HCT116 (cell line): ENCODE measurements around the gene NEK11. TPM values are rescaled to one million over a fixed set of nuclear protein-coding genes. Genes with fewer than 3 reads are reported as not detected.

Source experiments
- ATAC-seq: fragments of 200-7000 bp; cut with Tn5 transposase; 2 replicates; pipeline ENCODE4 v1.9.1; 2020; ENCODE audit warnings: mild to moderate bottlenecking, moderate library complexity
- BruUV-seq: library from RNA; stranded (reverse); fragments of 400-500 nt; replicated peaks from 2 replicates; lab custom pipeline; 2021; lab: Mats Ljungman, UMichigan
- CTCF ChIA-PET: fragments of 300-600 bp; sonication (Branson Sonifier 250); formaldehyde crosslinking; loops from one replicate; lab custom pipeline; 2021; ENCODE audit warnings: antibody characterized with exemption; lab: Charles Lee
- POLR2A ChIA-PET: fragments of 300-600, 350-600 bp; sonication (Branson Sonifier 250); formaldehyde crosslinking; loops from one replicate; lab custom pipeline; 2021; ENCODE audit warnings: antibody characterized with exemption; lab: Charles Lee
- RAD21 ChIA-PET, 2 experiments: fragments of 300-600 bp; sonication (Branson Sonifier 250); formaldehyde crosslinking; loops; one replicate each; lab custom pipeline; 2023; ENCODE audit warnings: low total read pairs in 2 of 2; ENCODE audit not compliant: uncharacterized antibody in 2 of 2, unreplicated experiment in 2 of 2, low non-redundant PET in 1 of 2; lab: Charles Lee
- DNase-seq: peaks from one replicate; pipeline ENCODE4 v3.0.0-alpha.2; 2010; ENCODE audit warnings: low read depth, low spot score
- H2AFZ ChIP-seq: fragments of 200-600 bp; shearing (Covaris generic), sonication (generic); 2 replicates; pipeline ENCODE4 v1.6.1; 2017; ENCODE audit warnings: low read depth, mixed run types, mixed read lengths, antibody characterized with exemption, low read length; ENCODE audit not compliant: poor library complexity, severe bottlenecking
- H3K27ac ChIP-seq: 2 replicates; pipeline ENCODE4 v1.5.1; 2012; ENCODE audit warnings: low read depth, low read length
- H3K27me3 ChIP-seq: fragments of 200-600 bp; sonication (generic); 2 replicates; pipeline ENCODE4 v1.6.1; 2016; ENCODE audit warnings: mixed run types, low read length, mixed read lengths; ENCODE audit not compliant: insufficient read depth
- H3K36me3 ChIP-seq, 2 experiments: fragments of 200-500 bp in 1 of 2; fragments of 200-600 bp in 1 of 2; sonication (Bioruptor generic) in 1 of 2; sonication (generic) in 1 of 2; 2 replicates each; pipeline versions ENCODE4 v1.5.1 to v1.6.1; 2014 to 2016; ENCODE audit warnings: low read length in 2 of 2, inconsistent platforms in 1 of 2, mixed read lengths in 1 of 2, mixed run types in 1 of 2; ENCODE audit not compliant: insufficient read depth in 2 of 2, control insufficient read depth in 1 of 2
- H3K4me1 ChIP-seq, 2 experiments: fragments of 200-600 bp in 1 of 2; sonication (generic) in 1 of 2; 2 replicates each; pipeline versions ENCODE4 v1.5.1 to v1.6.1; 2012 to 2017; ENCODE audit warnings: low read length in 2 of 2, inconsistent platforms in 1 of 2, mild to moderate bottlenecking in 1 of 2, mixed read lengths in 1 of 2, mixed run types in 1 of 2, moderate library complexity in 1 of 2; ENCODE audit not compliant: insufficient read depth in 2 of 2, control insufficient read depth in 1 of 2
- H3K4me2 ChIP-seq: fragments of 200-600 bp; sonication (generic); 2 replicates; pipeline ENCODE4 v1.6.1; 2017; ENCODE audit warnings: mixed run types, low read length, mixed read lengths
- H3K4me3 ChIP-seq, 2 experiments: fragments of 200-600 bp in 1 of 2; sonication (generic) in 1 of 2; replicated peaks in 1 of 2; 2 replicates each; pipeline ENCODE4 v1.5.1; 2011 to 2016; ENCODE audit warnings: low read length in 2 of 2, control low read depth in 1 of 2, low read depth in 1 of 2, mild to moderate bottlenecking in 1 of 2, mixed read lengths in 1 of 2, mixed run types in 1 of 2
- H3K79me2 ChIP-seq: fragments of 200-600 bp; sonication (generic); 2 replicates; pipeline ENCODE4 v1.6.1; 2017; ENCODE audit warnings: mild to moderate bottlenecking, mixed run types, low read length, moderate library complexity, mixed read lengths; ENCODE audit not compliant: insufficient read depth
- H3K9ac ChIP-seq: fragments of 200-600 bp; sonication (generic); 2 replicates; pipeline ENCODE4 v1.6.1; 2016; ENCODE audit warnings: low read length, mixed read lengths
- H3K9me2 ChIP-seq: fragments of 200-600 bp; sonication (generic), shearing (Covaris generic); 2 replicates; pipeline ENCODE4 v1.6.1; 2017; ENCODE audit warnings: mixed run types, mild to moderate bottlenecking, moderate library complexity; ENCODE audit not compliant: insufficient read depth
- H3K9me3 ChIP-seq, 2 experiments: fragments of 200-500 bp in 1 of 2; fragments of 200-600 bp in 1 of 2; sonication (Bioruptor generic) in 1 of 2; sonication (generic) in 1 of 2; 2 replicates each; pipeline ENCODE4 v1.6.1; 2014 to 2017; ENCODE audit warnings: low read length in 2 of 2, mixed read lengths in 2 of 2, inconsistent platforms in 1 of 2, low read depth in 1 of 2, mild to moderate bottlenecking in 1 of 2, mixed run types in 1 of 2, moderate library complexity in 1 of 2; ENCODE audit not compliant: control insufficient read depth in 1 of 2, insufficient read depth in 1 of 2
- H4K20me1 ChIP-seq: fragments of 200-600 bp; sonication (generic), shearing (Covaris generic); 2 replicates; pipeline ENCODE4 v1.6.1; 2017; ENCODE audit warnings: mixed run types, mild to moderate bottlenecking, moderate library complexity; ENCODE audit not compliant: insufficient read depth
- CEBPB ChIP-seq: IDR thresholded peaks from 2 replicates; pipeline ENCODE4 v1.6.1; 2012; ENCODE audit warnings: low read depth
- EGR1 ChIP-seq: IDR thresholded peaks from 2 replicates; pipeline ENCODE4 v1.6.1; 2012; ENCODE audit warnings: low read depth
- EZH2 ChIP-seq: fragments of 200-600 bp; sonication (generic); IDR thresholded peaks from 2 replicates; pipeline ENCODE4 v1.6.1; 2017; ENCODE audit warnings: antibody characterized with exemption, mixed run types
- EZH2phosphoT487 ChIP-seq: fragments of 200-600 bp; IDR thresholded peaks from 2 replicates; pipeline ENCODE4 v1.6.1; 2018; ENCODE audit warnings: antibody characterized with exemption, borderline replicate concordance
- POLR2A ChIP-seq: IDR thresholded peaks from 2 replicates; pipeline ENCODE4 v1.7.0; 2011; ENCODE audit warnings: borderline replicate concordance; ENCODE audit not compliant: insufficient read depth, insufficient read length; ENCODE audit errors: extremely low read depth
- SIN3A ChIP-seq: IDR thresholded peaks from 2 replicates; pipeline ENCODE4 v1.6.1; 2012; ENCODE audit warnings: low read depth
- TCF7L2 ChIP-seq: IDR thresholded peaks from 2 replicates; pipeline ENCODE4 v1.7.0; 2011; ENCODE audit warnings: borderline replicate concordance, inconsistent platforms; ENCODE audit not compliant: insufficient read depth, insufficient read length; ENCODE audit errors: extremely low read depth
- ZBTB33 ChIP-seq: IDR thresholded peaks from 2 replicates; pipeline ENCODE4 v1.6.1; 2011; ENCODE audit warnings: mild to moderate bottlenecking, low read length, moderate library complexity; ENCODE audit not compliant: insufficient replicate concordance; ENCODE audit errors: extremely low read depth
- ZFX ChIP-seq: fragments of 450-650 bp; IDR thresholded peaks from 2 replicates; pipeline ENCODE4 v1.6.1; 2017
- ZNF274 ChIP-seq: fragments of 200-500 bp; sonication (Bioruptor generic); IDR thresholded peaks from 2 replicates; pipeline ENCODE4 v1.6.1; 2014; ENCODE audit warnings: mild to moderate bottlenecking, low read depth, low read length, inconsistent platforms
- intact Hi-C: fragments of 100-400 bp; cut with micrococcal nuclease; formaldehyde crosslinking; loops from 2 replicates; pipeline ENCODE4 v1.10.0; 2022
- total RNA-seq: library from RNA; stranded (reverse); gene quantifications from one replicate; pipeline ENCODE4 v1.2.1, GENCODE V29; 2021; ENCODE audit not compliant: unreplicated experiment

The NEK11 gene
- total RNA-seq, 1 experiment from 2014 or later = 3.1 TPM

GRCh38 chr3:131223373-131224289 is 197.0 kb downstream of the NEK11 start:
- Histone ChIP-seq H3K4me3 (no peak overlapping the region), H3K9me2 (no peaks in the 10 kb centered on the region), H3K4me2 (no peak overlapping the region), H3K79me2 (no peaks in the 10 kb centered on the region), H4K20me1 (no peaks in the 10 kb centered on the region), H2AFZ (no peak overlapping the region), H3K9ac (no peak overlapping the region), H3K36me3 (no peaks in the 10 kb centered on the region), H3K27ac (no peak overlapping the region), H3K27me3 (no peaks in the 10 kb centered on the region), H3K9me3 (no peaks in the 10 kb centered on the region), H3K4me1 (no peaks in the 10 kb centered on the region)
- no TSS peak for BruUV-seq
- ChIA-PET POLR2A (no interaction called here), RAD21 (no interaction called here), CTCF (no interaction called here)
- ATAC-seq (no peak), DNase-seq (no peak)
- intact Hi-C loops = no loop called here
- TF ChIP-seq CEBPB (no peak), EGR1 (no peak), SIN3A (no peak), ZFX (no peak), ZBTB33 (no peak), EZH2 (no peak), EZH2phosphoT487 (no peak), POLR2A (no peak), TCF7L2 (no peak), ZNF274 (no peak)
